Activated T-helper 17 cell treated with anti-CD3 and anti-CD28 coated beads, Interleukin-2, amount 50 U/mL, for 72 hours (primary cell): Measurements from ENCODE around the gene SMIM8. TPM values are rescaled to one million over a fixed set of nuclear protein-coding genes. Genes with fewer than 3 reads are reported as not detected.

ENCODE experiments used
- ATAC-seq: fragments of 150-1000 bp; cut with Tn5 transposase; replicated peaks from 2 replicates; pipeline ENCODE4 v1.10.0; 2021; ENCODE audit warnings: mild to moderate bottlenecking, moderate library complexity
- H3K27ac Mint-ChIP-seq: one replicate; pipeline ENCODE4 v1.8.0; 2022; ENCODE audit warnings: mixed read lengths
- H3K27me3 Mint-ChIP-seq: one replicate; pipeline ENCODE4 v1.8.0; 2022; ENCODE audit warnings: mixed read lengths
- H3K36me3 Mint-ChIP-seq: one replicate; pipeline ENCODE4 v1.8.0; 2022; ENCODE audit warnings: low read depth, mild to moderate bottlenecking, mixed read lengths
- H3K4me1 Mint-ChIP-seq: one replicate; pipeline ENCODE4 v1.8.0; 2022; ENCODE audit warnings: mixed read lengths
- H3K4me3 Mint-ChIP-seq: one replicate; pipeline ENCODE4 v1.8.0; 2022; ENCODE audit warnings: mild to moderate bottlenecking, mixed read lengths
- H3K9me3 Mint-ChIP-seq: one replicate; pipeline ENCODE4 v1.8.0; 2022; ENCODE audit warnings: mixed read lengths
- total RNA-seq, 2 donors: library from RNA; stranded (reverse); gene quantifications; one replicate each; pipeline ENCODE4 v1.2.3, GENCODE V29; 2022

The SMIM8 gene
- total RNA-seq, 2 donors from 2014 or later: 5.0 to 6.2 TPM

GRCh38 chr6:87391334-87391733 lies 68.9 kb downstream of the SMIM8 start:
- peak; percentile 18 for ATAC-seq
- no peak overlapping the region for H3K27ac Mint-ChIP-seq
- no peaks in the 10 kb centered on the region for H3K4me1 Mint-ChIP-seq
- no peaks in the 10 kb centered on the region for H3K9me3 Mint-ChIP-seq
- H3K4me3 Mint-ChIP-seq: no peak overlapping the region
- no peaks in the 10 kb centered on the region for H3K36me3 Mint-ChIP-seq
- no peaks in the 10 kb centered on the region for H3K27me3 Mint-ChIP-seq

Other genes starting within 250 kb of the SMIM8 start
- gene CGA, start 227.5 kb upstream of the SMIM8 start, total RNA-seq: under 1 TPM in 1 of 2 donors, not detected in 1; 0.26 TPM
- 100 to 1,000 TPM in 1 of 2 donors, 10 to 100 TPM in 1; 77.2 to 209 TPM for gene ZNF292, start 167.0 kb upstream of the SMIM8 start, total RNA-seq
- not detected for gene GJB7, start 6.7 kb downstream of the SMIM8 start, total RNA-seq
- 1 to 10 TPM; 1.5 to 3.0 TPM for gene C6orf163, start 22.2 kb downstream of the SMIM8 start, total RNA-seq
- not detected for gene CFAP206, start 85.4 kb downstream of the SMIM8 start, total RNA-seq
- gene SLC35A1, start 150.4 kb downstream of the SMIM8 start, total RNA-seq: 1 to 10 TPM; 3.3 to 9.4 TPM